HG02798 (cell line): Measurements from ENCODE around the gene MRI1.
"Not testable (repeated sequence)": the region's sequence is repeated elsewhere in the genome, so short reads cannot be mapped to it uniquely, and the experiment has no call there.

Experiments
- ATAC-seq: cut with Tn5 transposase; IDR thresholded peaks from one replicate; pipeline ENCODE4 v1.9.1; 2021; ENCODE audit warnings: mild to moderate bottlenecking; ENCODE audit not compliant: unreplicated experiment, poor library complexity

MRI1 gene

GRCh38 chr19:13784731-13785452 is 20.6 kb downstream of the MRI1 start:
- no peak for ATAC-seq

GRCh38 chr19:13788991-13789390 is 24.7 kb downstream of the MRI1 start:
- no peak for ATAC-seq

- no peak for ATAC-seq
Measured at GRCh38 chr19:13790354-13790753, 26.0 kb downstream of the MRI1 start.

- not testable (repeated sequence) for ATAC-seq
Measured at GRCh38 chr19:13793317-13793716, 29.0 kb downstream of the MRI1 start.

GRCh38 chr19:13794398-13794756 is 30.1 kb downstream of the MRI1 start:
- no peak for ATAC-seq

- peak; percentile 98 for ATAC-seq
Measured at GRCh38 chr19:13794757-13795589, 30.7 kb downstream of the MRI1 start, which contains the start of gene ZSWIM4. TSS of gene ZSWIM4 (plus strand) at chr19:13795443. CDS start at chr19:13795649, 206 bp downstream.

GRCh38 chr19:13795595-13796300 is 31.4 kb downstream of the MRI1 start:
- ATAC-seq, result peak; percentile 31

GRCh38 chr19:13796301-13797057 is 32.2 kb downstream of the MRI1 start:
- ATAC-seq, result no peak

GRCh38 chr19:13797058-13797440 is 32.7 kb downstream of the MRI1 start:
- ATAC-seq, result no peak

- no peak for ATAC-seq
Measured at GRCh38 chr19:13797870-13798269, 33.5 kb downstream of the MRI1 start.

GRCh38 chr19:13799669-13800068 is 35.3 kb downstream of the MRI1 start:
- no peak for ATAC-seq

- ATAC-seq, result no peak
Measured at GRCh38 chr19:13803038-13803437, 38.7 kb downstream of the MRI1 start.

- no peak for ATAC-seq
Measured at GRCh38 chr19:13804830-13805683, 40.7 kb downstream of the MRI1 start.

- no peak for ATAC-seq
Measured at GRCh38 chr19:13806728-13807127, 42.4 kb downstream of the MRI1 start.

GRCh38 chr19:13807421-13808021 is 43.2 kb downstream of the MRI1 start:
- no peak for ATAC-seq

GRCh38 chr19:13808856-13809255 is 44.5 kb downstream of the MRI1 start:
- no peak for ATAC-seq

- no peak for ATAC-seq
Measured at GRCh38 chr19:13812544-13812943, 48.2 kb downstream of the MRI1 start.

GRCh38 chr19:13813147-13813546 is 48.8 kb downstream of the MRI1 start:
- ATAC-seq, result no peak

- ATAC-seq, result no peak
Measured at GRCh38 chr19:13814550-13814949, 50.2 kb downstream of the MRI1 start.
